ENCODE data around the gene SLAMF6.

- no peak for TF ChIP-seq POLR2A (IDR thresholded peaks at IDR 0.05)
- no peak for TF ChIP-seq CTCF (IDR thresholded peaks at IDR 0.05)
Measured at GRCh38 chr1:160553778-160554177, 30.7 kb upstream of the SLAMF6 start.

All from testis (tissue), 2 donors.